SK-N-SH treated with all-trans-retinoic acid at 6 μM for 48 hours (cell line): ENCODE results near the gene HOXA13.

Experiments
- BACH2 ChIP-seq: fragments of 250-450 bp; sonication (Bioruptor Pico); IDR thresholded peaks from 2 replicates; pipeline ENCODE4 v1.9.0; 2021; ENCODE audit warnings: mild to moderate bottlenecking, borderline replicate concordance
- PATZ1 ChIP-seq: fragments of 250-450 bp; sonication (Bioruptor Pico); IDR thresholded peaks from 2 replicates; pipeline ENCODE4 v1.8.0; 2020; ENCODE audit warnings: mild to moderate bottlenecking, moderate library complexity, borderline replicate concordance
- POU6F1 ChIP-seq: fragments of 250-450 bp; sonication (Bioruptor Pico); IDR thresholded peaks from 2 replicates; pipeline ENCODE4 v1.8.0; 2021; ENCODE audit warnings: low read depth, mild to moderate bottlenecking, moderate library complexity, borderline replicate concordance
- PPARA ChIP-seq: fragments of 250-450 bp; sonication (Bioruptor Pico); IDR thresholded peaks from 2 replicates; pipeline ENCODE4 v1.5.0; 2020; ENCODE audit warnings: mild to moderate bottlenecking, borderline replicate concordance
- RARB ChIP-seq: fragments of 250-450 bp; sonication (Bioruptor Pico); IDR thresholded peaks from 2 replicates; pipeline ENCODE4 v1.8.0; 2021; ENCODE audit warnings: mild to moderate bottlenecking, moderate library complexity
- TOX ChIP-seq: fragments of 250-450 bp; sonication (Bioruptor Pico); IDR thresholded peaks from 2 replicates; pipeline ENCODE4 v1.8.0; 2021; ENCODE audit warnings: mild to moderate bottlenecking, moderate library complexity, borderline replicate concordance
- TSHZ2 ChIP-seq: fragments of 250-450 bp; sonication (Bioruptor Pico); IDR thresholded peaks from 2 replicates; pipeline ENCODE4 v1.5.0; 2020; ENCODE audit warnings: mild to moderate bottlenecking, moderate library complexity
- ZFP3 ChIP-seq: fragments of 250-450 bp; sonication (Bioruptor Pico); IDR thresholded peaks from 2 replicates; pipeline ENCODE4 v1.5.0; 2020; ENCODE audit warnings: mild to moderate bottlenecking, moderate library complexity
- ZNF70 ChIP-seq: fragments of 450-650 bp; formaldehyde crosslinking; IDR thresholded peaks from 2 replicates; pipeline ENCODE4 v1.5.0; 2020; ENCODE audit warnings: mild to moderate bottlenecking, moderate library complexity
- ZNF8 ChIP-seq: fragments of 450-650 bp; formaldehyde crosslinking; IDR thresholded peaks from 2 replicates; pipeline ENCODE4 v1.5.0; 2020; ENCODE audit warnings: mild to moderate bottlenecking, moderate library complexity
- TF ChIP-seq, protein P1 (sequence below): fragments of 250-450 bp; sonication (Bioruptor Pico); IDR thresholded peaks from 2 replicates; pipeline ENCODE4 v1.5.1; 2020; ENCODE audit warnings: low read depth, mild to moderate bottlenecking, moderate library complexity

- no peak for TF ChIP-seq RARB (CRISPR knock-in tag)
- no peak for TF ChIP-seq PATZ1 (CRISPR knock-in tag)
- no peak for TF ChIP-seq POU6F1 (CRISPR knock-in tag)
- no peak for TF ChIP-seq PPARA (CRISPR knock-in tag)
- TF ChIP-seq, protein P1, sequence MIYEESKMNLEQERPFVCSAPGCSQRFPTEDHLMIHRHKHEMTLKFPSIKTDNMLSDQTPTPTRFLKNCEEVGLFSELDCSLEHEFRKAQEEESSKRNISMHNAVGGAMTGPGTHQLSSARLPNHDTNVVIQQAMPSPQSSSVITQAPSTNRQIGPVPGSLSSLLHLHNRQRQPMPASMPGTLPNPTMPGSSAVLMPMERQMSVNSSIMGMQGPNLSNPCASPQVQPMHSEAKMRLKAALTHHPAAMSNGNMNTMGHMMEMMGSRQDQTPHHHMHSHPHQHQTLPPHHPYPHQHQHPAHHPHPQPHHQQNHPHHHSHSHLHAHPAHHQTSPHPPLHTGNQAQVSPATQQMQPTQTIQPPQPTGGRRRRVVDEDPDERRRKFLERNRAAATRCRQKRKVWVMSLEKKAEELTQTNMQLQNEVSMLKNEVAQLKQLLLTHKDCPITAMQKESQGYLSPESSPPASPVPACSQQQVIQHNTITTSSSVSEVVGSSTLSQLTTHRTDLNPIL = no peak
- TF ChIP-seq ZFP3 (CRISPR knock-in tag) = no peak
- no peak for TF ChIP-seq ZNF8 (CRISPR knock-in tag)
- no peak for TF ChIP-seq TSHZ2
- no peak for TF ChIP-seq ZNF70 (CRISPR knock-in tag)
- no peak for TF ChIP-seq TOX
- TF ChIP-seq BACH2 = no peak
Observed at GRCh38 chr7:27181795-27182275, 18.1 kb downstream of the HOXA13 start.
